Measurements from ENCODE around the gene EPHB2.
A peak's percentile ranks its signal among the peaks of the same experiment; 100 is the strongest.

Gene EPHB2

DNA sequence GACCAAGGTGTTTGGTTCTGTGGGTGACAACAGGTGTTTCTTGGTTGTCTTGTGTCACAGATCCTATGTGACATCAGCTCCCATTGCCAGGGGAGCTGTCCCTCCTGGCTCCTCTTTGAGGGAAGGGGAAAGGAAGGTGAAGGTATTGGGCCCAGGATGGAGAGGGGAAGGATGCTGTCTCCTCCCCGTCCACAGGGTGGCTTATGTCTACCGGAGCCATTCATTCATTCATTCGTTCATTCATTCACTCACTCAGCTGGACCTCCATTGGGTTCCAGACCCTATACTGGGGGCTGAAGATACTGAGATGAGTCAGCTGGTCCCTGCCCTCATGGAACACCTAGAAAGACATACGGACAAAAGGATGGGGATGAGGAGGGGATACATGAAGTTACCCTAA is 38.9 kb downstream of the EPHB2 start:
- H3K27ac Mint-ChIP-seq = no peak overlapping the region
- H3K4me3 Mint-ChIP-seq = no peak overlapping the region
- peaks cover 33% of the 10 kb centered on the region for H3K4me1 Mint-ChIP-seq
- DNase-seq = no peak
- H3K27me3 Mint-ChIP-seq (ENCODE audit: low read depth, poor library complexity) = peaks cover 24% of the 10 kb centered on the region
- TF ChIP-seq, protein P1, sequence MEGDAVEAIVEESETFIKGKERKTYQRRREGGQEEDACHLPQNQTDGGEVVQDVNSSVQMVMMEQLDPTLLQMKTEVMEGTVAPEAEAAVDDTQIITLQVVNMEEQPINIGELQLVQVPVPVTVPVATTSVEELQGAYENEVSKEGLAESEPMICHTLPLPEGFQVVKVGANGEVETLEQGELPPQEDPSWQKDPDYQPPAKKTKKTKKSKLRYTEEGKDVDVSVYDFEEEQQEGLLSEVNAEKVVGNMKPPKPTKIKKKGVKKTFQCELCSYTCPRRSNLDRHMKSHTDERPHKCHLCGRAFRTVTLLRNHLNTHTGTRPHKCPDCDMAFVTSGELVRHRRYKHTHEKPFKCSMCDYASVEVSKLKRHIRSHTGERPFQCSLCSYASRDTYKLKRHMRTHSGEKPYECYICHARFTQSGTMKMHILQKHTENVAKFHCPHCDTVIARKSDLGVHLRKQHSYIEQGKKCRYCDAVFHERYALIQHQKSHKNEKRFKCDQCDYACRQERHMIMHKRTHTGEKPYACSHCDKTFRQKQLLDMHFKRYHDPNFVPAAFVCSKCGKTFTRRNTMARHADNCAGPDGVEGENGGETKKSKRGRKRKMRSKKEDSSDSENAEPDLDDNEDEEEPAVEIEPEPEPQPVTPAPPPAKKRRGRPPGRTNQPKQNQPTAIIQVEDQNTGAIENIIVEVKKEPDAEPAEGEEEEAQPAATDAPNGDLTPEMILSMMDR (IDR thresholded peaks at IDR 0.05) = no peak
- H3K36me3 Mint-ChIP-seq (ENCODE audit: low read depth) = no peaks in the 10 kb centered on the region
- no peaks in the 10 kb centered on the region for H3K9me3 Mint-ChIP-seq

DNA sequence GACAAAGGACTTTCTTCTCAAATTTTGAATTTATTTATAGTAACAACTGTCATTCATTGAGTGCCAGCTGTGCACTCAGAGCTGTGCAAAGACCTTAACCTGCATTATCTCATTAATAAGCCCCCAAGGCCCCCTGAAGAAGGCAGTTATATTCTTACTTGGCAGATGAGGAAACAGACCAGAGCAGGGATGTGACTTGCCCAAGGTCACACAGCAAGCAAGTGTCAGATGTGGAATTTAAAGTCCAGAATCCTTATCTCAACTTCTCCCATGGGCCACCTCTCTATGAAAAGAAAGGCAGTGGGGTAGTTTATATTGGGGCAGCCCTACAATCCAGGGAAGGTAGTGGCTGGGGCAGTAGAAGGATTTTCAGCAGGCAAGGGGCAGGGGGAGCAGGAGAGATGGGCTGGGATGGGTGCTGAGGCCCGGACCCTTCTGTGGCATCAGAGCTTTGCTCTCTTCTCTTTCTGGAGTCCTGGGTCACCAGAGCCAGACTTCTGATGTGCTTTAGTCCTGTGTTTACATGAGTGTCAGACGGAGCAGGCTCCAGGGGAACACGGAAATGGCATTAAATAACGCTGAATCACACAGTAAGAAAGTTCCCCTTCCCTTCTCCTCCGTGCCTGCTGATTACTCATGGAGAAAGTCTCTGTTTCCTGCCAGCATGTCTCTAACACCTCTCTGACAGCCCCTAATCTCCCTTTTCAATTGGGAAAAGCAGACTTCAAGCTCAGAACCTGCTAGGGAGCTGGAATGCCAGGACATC is 39.5 kb downstream of the EPHB2 start:
- Mint-ChIP-seq H3K36me3 (ENCODE audit: low read depth) (no peaks in the 10 kb centered on the region), H3K27me3 (ENCODE audit: low read depth, poor library complexity) (peaks cover 22% of the 10 kb centered on the region), H3K4me3 (no peak overlapping the region), H3K4me1 (peaks cover 39% of the 10 kb centered on the region), H3K9me3 (no peaks in the 10 kb centered on the region), H3K27ac (peak overlapping the region; percentile 70)
- no peak for DNase-seq
- TF ChIP-seq, protein P1 (IDR thresholded peaks at IDR 0.05) = no peak

DNA sequence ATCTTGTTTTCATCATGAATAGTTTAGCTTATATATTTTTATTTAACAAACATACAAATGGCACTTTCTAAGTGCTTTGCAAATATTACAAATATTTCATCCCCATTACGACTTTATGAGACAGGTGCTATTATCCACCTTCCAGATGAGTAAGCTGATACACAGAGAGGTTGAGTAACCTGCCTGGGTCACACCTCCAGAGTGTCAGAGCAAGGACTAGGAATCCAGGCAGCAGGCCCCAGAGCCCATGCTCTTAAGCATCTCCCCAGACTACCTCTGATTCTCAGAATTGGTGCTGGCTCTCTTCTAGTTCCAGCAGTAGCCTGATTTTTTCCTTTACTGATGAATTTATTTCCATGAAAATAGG is 40.0 kb downstream of the EPHB2 start:
- Mint-ChIP-seq H3K36me3 (ENCODE audit: low read depth) (no peaks in the 10 kb centered on the region), H3K4me3 (no peak overlapping the region), H3K9me3 (no peaks in the 10 kb centered on the region), H3K27ac (peak overlapping the region; percentile 70), H3K4me1 (peaks cover 45% of the 10 kb centered on the region), H3K27me3 (ENCODE audit: low read depth, poor library complexity) (peaks cover 22% of the 10 kb centered on the region)
- TF ChIP-seq, protein P1 (IDR thresholded peaks at IDR 0.05) = no peak
- no peak for DNase-seq

GRCh38 chr1:22751124-22751531 is 40.5 kb downstream of the EPHB2 start:
- DNase-seq = no peak
- TF ChIP-seq, protein P1 (IDR thresholded peaks at IDR 0.05) = no peak
- Mint-ChIP-seq H3K4me1 (peaks cover 47% of the 10 kb centered on the region), H3K4me3 (no peak overlapping the region), H3K9me3 (no peaks in the 10 kb centered on the region), H3K27me3 (ENCODE audit: low read depth, poor library complexity) (peaks cover 20% of the 10 kb centered on the region), H3K27ac (no peak overlapping the region), H3K36me3 (ENCODE audit: low read depth) (no peaks in the 10 kb centered on the region)

GRCh38 chr1:22752339-22752738 is 41.7 kb downstream of the EPHB2 start:
- Mint-ChIP-seq H3K36me3 (ENCODE audit: low read depth) (no peaks in the 10 kb centered on the region), H3K4me3 (no peak overlapping the region), H3K27me3 (ENCODE audit: low read depth, poor library complexity) (peaks cover 17% of the 10 kb centered on the region), H3K4me1 (peaks cover 56% of the 10 kb centered on the region), H3K27ac (no peak overlapping the region), H3K9me3 (no peaks in the 10 kb centered on the region)
- no peak for DNase-seq
- TF ChIP-seq, protein P1 (IDR thresholded peaks at IDR 0.05) = no peak

DNA sequence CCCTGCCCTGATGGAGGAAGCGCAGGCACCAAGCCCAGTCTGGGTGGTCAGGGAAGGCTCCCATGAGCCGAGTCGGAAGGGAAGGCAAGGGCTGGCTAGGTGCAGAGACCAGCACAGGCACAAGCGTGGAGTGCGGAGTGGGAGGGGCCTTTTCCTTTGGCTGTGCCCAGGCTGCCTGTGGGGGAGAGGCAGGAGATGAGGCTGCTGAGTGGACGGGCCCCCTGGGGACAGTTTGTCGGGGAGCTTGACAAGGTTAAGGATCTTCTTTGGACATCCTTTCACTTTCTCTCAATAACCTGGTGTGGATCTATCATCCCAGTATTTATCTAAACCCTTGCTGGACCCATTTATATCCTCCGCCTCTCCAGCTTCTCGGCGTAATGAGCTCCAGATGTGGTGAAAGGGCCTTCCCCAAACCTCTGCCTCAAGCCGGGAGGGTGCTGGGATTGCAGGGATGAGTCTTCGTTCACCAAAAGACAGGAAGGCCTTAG is 42.9 kb downstream of the EPHB2 start:
- no peaks in the 10 kb centered on the region for H3K9me3 Mint-ChIP-seq
- peak; percentile 52 for DNase-seq
- peaks cover 17% of the 10 kb centered on the region for H3K27me3 Mint-ChIP-seq (ENCODE audit: low read depth, poor library complexity)
- TF ChIP-seq, protein P1 (IDR thresholded peaks at IDR 0.05) = no peak
- H3K4me1 Mint-ChIP-seq = peaks cover 57% of the 10 kb centered on the region
- H3K27ac Mint-ChIP-seq = peak overlapping the region; percentile 91
- peak overlapping the region; percentile 49 for H3K4me3 Mint-ChIP-seq
- H3K36me3 Mint-ChIP-seq (ENCODE audit: low read depth) = no peaks in the 10 kb centered on the region

All from nephron progenitor cell (in vitro differentiated cells).